DND-41 (cell line): Measurements from ENCODE around the gene MYB.

ENCODE experiments used
- CTCF ChIP-seq: IDR thresholded peaks from 2 replicates; pipeline ENCODE4 v1.5.1; 2012; ENCODE audit warnings: borderline replicate concordance, low read length, moderate library complexity, mild to moderate bottlenecking; ENCODE audit not compliant: poor library complexity, severe bottlenecking; ENCODE audit errors: extremely low read depth
- EZH2 ChIP-seq: IDR thresholded peaks from 3 replicates; pipeline ENCODE4 v1.6.1; 2012; ENCODE audit warnings: borderline replicate concordance, low read depth, mild to moderate bottlenecking, moderate library complexity, low read length, inconsistent platforms; ENCODE audit not compliant: severe bottlenecking

- TF ChIP-seq CTCF (no peak), EZH2 (no peak)
These were observed 7.1 kb upstream of the MYB start for GRCh38 chr6:135173989-135174484.
